Panc1 (cell line): ENCODE results near the gene SCAMP4.

ENCODE experiments used
- POLR2AphosphoS5 ChIP-seq: IDR thresholded peaks from 2 replicates; pipeline ENCODE4 v1.6.1; 2012; ENCODE audit warnings: mild to moderate bottlenecking, low read depth, low read length, moderate library complexity
- SIN3A ChIP-seq: IDR thresholded peaks from 2 replicates; pipeline ENCODE4 v1.6.1; 2012; ENCODE audit warnings: low read depth, mild to moderate bottlenecking, low read length, moderate library complexity, borderline replicate concordance; ENCODE audit not compliant: insufficient read depth
- TF ChIP-seq, protein P1 (sequence below): fragments of 450-650 bp; IDR thresholded peaks from 2 replicates; pipeline ENCODE4 v1.5.1; 2017; ENCODE audit warnings: mild to moderate bottlenecking
- TF ChIP-seq, protein P2 (sequence below), 2 experiments: IDR thresholded peaks; 2 replicates each; pipeline ENCODE4 v1.6.1; 2011 to 2012; ENCODE audit warnings: low read depth in 2 of 2, control low read depth in 1 of 2, low read length in 1 of 2, mild to moderate bottlenecking in 1 of 2, moderate library complexity in 1 of 2; ENCODE audit not compliant: insufficient read depth in 1 of 2

DNA sequence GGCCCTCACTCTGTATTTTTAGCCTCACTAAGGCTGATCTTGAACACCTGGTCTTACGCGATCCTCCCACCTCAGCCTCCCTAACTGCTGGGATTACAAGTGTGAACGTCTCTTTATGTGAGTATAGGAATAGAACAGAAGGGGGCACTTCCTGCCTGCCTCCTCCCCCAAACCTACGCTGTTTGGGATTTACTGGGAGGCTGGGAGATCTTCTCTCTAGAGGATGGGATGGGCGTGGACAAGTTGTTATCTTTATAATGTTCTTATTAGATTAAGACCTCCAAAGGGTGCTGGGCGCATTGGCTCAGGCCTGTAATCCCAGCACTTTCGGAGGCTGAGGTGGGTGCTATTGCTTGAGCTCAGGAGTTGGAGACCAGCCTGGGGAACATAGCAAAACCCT is 32.9 kb downstream of the SCAMP4 start:
- TF ChIP-seq, protein P1, sequence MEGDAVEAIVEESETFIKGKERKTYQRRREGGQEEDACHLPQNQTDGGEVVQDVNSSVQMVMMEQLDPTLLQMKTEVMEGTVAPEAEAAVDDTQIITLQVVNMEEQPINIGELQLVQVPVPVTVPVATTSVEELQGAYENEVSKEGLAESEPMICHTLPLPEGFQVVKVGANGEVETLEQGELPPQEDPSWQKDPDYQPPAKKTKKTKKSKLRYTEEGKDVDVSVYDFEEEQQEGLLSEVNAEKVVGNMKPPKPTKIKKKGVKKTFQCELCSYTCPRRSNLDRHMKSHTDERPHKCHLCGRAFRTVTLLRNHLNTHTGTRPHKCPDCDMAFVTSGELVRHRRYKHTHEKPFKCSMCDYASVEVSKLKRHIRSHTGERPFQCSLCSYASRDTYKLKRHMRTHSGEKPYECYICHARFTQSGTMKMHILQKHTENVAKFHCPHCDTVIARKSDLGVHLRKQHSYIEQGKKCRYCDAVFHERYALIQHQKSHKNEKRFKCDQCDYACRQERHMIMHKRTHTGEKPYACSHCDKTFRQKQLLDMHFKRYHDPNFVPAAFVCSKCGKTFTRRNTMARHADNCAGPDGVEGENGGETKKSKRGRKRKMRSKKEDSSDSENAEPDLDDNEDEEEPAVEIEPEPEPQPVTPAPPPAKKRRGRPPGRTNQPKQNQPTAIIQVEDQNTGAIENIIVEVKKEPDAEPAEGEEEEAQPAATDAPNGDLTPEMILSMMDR: no peak
- TF ChIP-seq POLR2AphosphoS5 (no peak), SIN3A (no peak)
- TF ChIP-seq, protein P2, sequence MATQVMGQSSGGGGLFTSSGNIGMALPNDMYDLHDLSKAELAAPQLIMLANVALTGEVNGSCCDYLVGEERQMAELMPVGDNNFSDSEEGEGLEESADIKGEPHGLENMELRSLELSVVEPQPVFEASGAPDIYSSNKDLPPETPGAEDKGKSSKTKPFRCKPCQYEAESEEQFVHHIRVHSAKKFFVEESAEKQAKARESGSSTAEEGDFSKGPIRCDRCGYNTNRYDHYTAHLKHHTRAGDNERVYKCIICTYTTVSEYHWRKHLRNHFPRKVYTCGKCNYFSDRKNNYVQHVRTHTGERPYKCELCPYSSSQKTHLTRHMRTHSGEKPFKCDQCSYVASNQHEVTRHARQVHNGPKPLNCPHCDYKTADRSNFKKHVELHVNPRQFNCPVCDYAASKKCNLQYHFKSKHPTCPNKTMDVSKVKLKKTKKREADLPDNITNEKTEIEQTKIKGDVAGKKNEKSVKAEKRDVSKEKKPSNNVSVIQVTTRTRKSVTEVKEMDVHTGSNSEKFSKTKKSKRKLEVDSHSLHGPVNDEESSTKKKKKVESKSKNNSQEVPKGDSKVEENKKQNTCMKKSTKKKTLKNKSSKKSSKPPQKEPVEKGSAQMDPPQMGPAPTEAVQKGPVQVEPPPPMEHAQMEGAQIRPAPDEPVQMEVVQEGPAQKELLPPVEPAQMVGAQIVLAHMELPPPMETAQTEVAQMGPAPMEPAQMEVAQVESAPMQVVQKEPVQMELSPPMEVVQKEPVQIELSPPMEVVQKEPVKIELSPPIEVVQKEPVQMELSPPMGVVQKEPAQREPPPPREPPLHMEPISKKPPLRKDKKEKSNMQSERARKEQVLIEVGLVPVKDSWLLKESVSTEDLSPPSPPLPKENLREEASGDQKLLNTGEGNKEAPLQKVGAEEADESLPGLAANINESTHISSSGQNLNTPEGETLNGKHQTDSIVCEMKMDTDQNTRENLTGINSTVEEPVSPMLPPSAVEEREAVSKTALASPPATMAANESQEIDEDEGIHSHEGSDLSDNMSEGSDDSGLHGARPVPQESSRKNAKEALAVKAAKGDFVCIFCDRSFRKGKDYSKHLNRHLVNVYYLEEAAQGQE (IDR thresholded peaks at IDR 0.05; ENCODE audit: insufficient read depth in 1 of 2, low read depth in 2 of 2, low read length in 1 of 2): no peak
